Ammon's horn (tissue), 1 donor: Measurements from ENCODE around the gene ILKAP.

Source experiments
- DNase-seq: peaks from one replicate; pipeline ENCODE4 v3.0.0-alpha.2; 2016; ENCODE audit warnings: low spot score

Gene ILKAP

GRCh38 chr2:238203094-238203972 is at the start of gene ILKAP:
Gene ILKAP, minus strand, starts transcription at chr2:238203695. Its CDS starts 142 bp downstream, at chr2:238203553.
- DNase-seq, result peak; percentile 92

- DNase-seq, result no peak
Measured at GRCh38 chr2:238252766-238253630, 49.5 kb upstream of the ILKAP start.

- no peak for DNase-seq
Measured at GRCh38 chr2:238251986-238252385, 48.5 kb upstream of the ILKAP start.

GRCh38 chr2:238251331-238251730 is 47.8 kb upstream of the ILKAP start:
- DNase-seq, result no peak

GRCh38 chr2:238250896-238251295 is 47.4 kb upstream of the ILKAP start:
- DNase-seq, result no peak

GRCh38 chr2:238247841-238248453 is 44.5 kb upstream of the ILKAP start:
- no peak for DNase-seq

GRCh38 chr2:238247002-238247822 is 43.7 kb upstream of the ILKAP start:
- no peak for DNase-seq

GRCh38 chr2:238244151-238244550 is 40.7 kb upstream of the ILKAP start:
- DNase-seq, result no peak

- no peak for DNase-seq
Measured at GRCh38 chr2:238243496-238244076, 40.1 kb upstream of the ILKAP start.

- no peak for DNase-seq
Measured at GRCh38 chr2:238242731-238243495, 39.4 kb upstream of the ILKAP start.

- no peak for DNase-seq
Measured at GRCh38 chr2:238241970-238242369, 38.5 kb upstream of the ILKAP start.

GRCh38 chr2:238240757-238241711 is 37.5 kb upstream of the ILKAP start:
- no peak for DNase-seq

GRCh38 chr2:238239863-238240756 is 36.6 kb upstream of the ILKAP start, which contains the start of gene HES6:
Gene HES6, minus strand, starts transcription at chr2:238240038. Its CDS starts 133 bp downstream, at chr2:238239905.
- peak; percentile 91 for DNase-seq

- no peak for DNase-seq
Measured at GRCh38 chr2:238239543-238239862, 36.0 kb upstream of the ILKAP start.

GRCh38 chr2:238238766-238239542 is 35.5 kb upstream of the ILKAP start:
- DNase-seq, result no peak

GRCh38 chr2:238238311-238238765 is 34.8 kb upstream of the ILKAP start:
- DNase-seq, result no peak

- no peak for DNase-seq
Measured at GRCh38 chr2:238237431-238238135, 34.1 kb upstream of the ILKAP start.
